NCI-H82 (cell line): ENCODE measurements around the gene INSR.

ENCODE experiments used
- DNase-seq: peaks from one replicate; lab custom pipeline; 2025; lab: John Stamatoyannopoulos, UW

Gene INSR

GRCh38 chr19:7098701-7099596 is 195.3 kb downstream of the INSR start:
- DNase-seq, result peak; percentile 95

GRCh38 chr19:7098096-7098495 is 196.1 kb downstream of the INSR start:
- DNase-seq, result no peak

- no peak for DNase-seq
These were observed 205.2 kb downstream of the INSR start for GRCh38 chr19:7088999-7089398.

DNA sequence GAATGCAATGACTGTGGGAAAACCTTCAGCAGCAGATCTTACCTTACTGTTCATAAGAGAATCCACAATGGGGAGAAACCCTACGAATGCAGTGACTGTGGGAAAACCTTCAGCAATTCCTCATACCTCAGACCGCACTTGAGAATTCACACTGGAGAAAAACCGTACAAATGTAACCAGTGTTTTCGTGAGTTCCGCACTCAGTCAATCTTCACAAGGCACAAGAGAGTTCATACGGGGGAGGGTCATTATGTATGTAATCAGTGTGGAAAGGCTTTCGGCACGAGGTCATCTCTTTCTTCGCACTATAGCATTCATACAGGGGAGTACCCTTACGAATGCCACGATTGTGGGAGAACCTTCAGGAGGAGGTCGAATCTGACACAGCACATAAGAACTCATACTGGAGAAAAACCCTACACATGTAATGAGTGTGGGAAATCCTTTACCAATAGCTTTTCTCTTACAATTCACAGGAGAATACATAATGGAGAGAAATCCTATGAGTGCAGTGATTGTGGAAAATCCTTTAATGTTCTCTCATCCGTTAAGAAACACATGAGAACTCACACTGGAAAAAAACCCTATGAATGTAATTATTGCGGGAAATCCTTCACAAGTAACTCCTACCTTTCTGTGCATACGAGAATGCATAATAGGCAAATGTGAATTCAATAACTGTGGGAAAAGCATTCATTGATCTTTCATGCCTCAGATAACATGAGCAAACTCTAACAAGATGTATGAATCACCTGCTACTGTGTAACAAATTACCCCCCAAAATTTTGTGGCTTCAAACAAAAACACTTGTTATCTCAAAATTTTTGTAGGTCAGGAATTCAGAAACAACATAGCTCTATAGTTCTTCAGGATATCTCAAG is 210.9 kb downstream of the INSR start:
- DNase-seq, result peak; percentile 16

- DNase-seq, result no peak
These were observed 216.2 kb downstream of the INSR start for GRCh38 chr19:7078008-7078407.

DNA sequence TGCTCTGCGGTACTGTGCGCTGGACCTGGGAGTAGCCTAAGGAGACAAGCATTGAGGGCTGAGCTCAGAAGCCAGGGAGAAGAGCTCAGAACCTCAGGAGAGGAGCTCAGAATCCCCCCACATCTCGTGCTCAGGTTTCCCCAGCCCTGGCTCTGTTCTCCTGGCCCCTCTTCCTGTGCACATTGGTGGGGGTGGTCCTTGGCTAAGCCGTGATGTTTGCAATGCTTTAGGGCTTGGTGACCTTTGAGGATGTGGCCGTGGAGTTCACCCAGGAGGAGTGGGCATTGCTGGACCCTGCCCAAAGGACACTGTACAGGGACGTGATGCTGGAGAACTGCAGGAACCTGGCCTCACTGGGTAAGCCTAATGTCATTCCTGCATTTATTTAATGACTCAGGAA is 218.1 kb downstream of the INSR start:
- no peak for DNase-seq

DNA sequence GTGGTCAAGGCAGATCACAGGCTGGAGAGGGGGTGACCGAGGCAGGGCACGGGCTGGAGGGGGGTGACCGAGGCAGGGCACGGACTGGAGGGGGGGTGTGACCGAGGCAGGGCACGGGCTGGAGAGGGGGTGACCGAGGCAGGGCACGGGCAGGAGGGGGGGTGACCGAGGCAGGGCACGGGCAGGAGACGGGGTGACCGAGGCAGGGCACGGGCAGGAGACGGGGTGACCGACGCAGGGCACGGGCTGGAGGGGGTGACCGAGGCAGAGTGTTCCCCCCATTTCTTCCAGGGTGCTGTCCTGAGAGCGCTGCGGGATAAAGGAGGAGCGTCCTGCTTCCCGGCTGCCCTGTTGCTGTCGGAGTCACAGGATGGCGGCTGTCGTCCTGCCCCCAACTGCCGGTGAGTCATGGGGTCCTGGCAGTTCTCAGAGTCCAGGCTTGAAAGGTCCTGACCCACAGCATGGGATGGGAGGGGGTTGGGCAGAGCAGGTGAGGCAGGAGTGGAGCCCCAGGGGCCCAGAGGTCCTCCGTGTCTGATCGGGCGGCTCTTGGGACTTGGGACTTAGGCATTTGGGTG is 219.4 kb downstream of the INSR start:
- DNase-seq, result no peak

GRCh38 chr19:7072541-7072940 is 221.7 kb downstream of the INSR start:
- no peak for DNase-seq

- no peak for DNase-seq
These were observed 224.3 kb downstream of the INSR start for GRCh38 chr19:7069904-7070226.

GRCh38 chr19:7069042-7069903 is 224.9 kb downstream of the INSR start, which contains the start of gene ZNF557:
ZNF557 (plus strand) TSS chr19:7069703; CDS start chr19:7075075, 5,372 bp downstream.
- DNase-seq, result peak; percentile 97

DNA sequence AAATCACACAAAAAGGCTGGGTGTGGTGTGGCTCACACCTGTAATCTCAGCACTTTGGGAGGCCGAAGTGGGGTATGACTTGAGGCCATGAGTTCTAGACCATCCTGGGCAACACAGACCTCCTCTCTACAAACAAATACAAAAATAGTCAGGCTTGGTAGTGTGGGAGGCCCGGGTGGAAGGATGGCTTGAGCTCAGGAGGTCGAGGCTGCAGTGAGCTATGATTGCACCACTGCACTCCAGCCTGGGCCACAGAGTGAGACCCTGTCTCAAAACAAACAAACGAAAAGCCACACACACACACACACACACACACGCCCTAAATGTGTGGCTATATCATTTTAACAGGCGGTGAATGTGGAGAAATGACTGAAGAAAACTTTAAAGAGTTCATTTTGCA is 225.6 kb downstream of the INSR start:
- no peak for DNase-seq

DNA sequence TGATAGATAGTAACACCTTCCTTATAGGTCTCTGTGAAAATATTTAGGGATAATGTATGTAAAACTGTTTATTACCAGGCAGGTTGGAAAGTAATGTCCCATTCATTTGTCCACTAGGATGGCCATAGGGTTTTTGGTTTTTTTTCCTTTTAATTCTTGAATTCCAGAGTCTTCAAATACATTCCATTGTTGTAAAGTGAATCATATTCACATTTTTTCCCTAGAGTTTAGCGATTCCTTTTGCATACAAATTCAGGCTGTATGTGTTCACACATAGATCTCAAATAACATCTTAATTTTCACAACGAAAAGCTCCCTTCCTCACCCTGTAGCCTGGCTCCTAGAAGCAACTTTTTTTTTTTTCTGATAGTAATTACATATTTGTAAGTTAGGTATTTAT is 226.5 kb downstream of the INSR start:
- no peak for DNase-seq

DNA sequence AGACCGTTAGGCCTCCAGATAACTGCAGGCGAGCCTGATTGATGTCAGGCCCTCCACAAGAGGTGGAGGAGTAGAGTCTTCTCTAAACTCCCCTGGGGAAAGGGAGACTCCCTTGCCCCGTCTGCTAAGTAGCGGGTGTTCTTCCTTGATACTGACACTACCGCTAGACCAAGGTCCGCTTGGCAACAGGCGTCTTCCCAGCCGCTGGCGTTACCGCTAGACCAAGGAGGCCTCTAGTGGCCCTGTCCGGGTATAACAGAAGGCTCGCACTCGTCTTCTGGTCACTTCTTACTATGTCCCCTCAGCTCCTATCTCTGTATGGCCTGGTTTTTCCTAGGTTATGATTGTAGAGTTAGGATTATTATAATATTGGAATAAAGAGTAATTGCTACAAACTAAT is 227.1 kb downstream of the INSR start:
- DNase-seq, result peak; percentile 68

DNA sequence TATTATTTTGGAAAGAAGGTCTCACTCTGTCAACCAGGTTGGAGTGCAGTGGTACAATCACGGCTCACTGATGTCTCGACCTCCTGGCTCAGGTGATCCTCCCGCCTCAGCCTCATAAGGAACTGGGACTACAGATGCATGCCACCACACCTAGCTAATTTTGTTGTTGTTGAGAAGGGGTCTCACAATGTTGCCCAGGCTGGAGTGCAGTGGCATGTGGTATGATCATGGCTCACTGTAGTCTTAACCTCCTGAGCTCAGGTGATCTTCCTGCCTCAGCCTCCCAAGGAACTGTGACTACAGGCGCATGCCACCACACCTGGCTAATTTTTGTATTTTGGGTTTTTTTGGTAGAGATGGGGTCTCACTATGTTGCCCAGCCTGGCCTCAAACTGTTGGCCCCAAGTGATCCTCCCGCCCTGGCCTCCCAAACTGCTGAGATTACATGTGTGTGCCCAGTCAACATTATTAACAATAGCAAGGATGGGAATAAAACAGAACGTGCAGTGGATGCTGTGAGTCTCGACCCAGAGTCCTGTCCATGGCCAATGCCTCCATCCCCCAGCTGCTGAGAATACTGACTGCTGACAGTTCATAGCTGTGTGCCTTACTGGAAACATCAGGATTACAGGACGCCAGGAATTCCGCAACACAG is 230.3 kb downstream of the INSR start:
- DNase-seq, result no peak

DNA sequence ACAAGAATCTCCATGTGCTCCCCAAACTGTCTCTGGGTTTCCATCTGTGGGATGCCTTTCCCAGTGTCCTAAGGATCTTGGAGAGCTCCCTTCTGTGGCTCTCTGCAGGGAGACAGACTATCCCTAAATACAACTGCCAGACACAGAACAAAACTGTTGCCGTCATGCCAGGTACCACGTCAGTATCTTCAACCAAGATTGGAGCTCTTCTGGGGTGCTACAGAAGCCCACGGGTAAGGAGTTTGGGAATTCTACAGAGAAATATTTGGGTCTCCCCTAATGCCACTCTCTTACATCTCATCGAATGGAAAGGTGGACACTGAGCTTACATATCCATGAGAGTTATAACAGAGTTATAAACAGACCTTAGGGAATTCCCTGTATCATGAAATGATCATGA is 230.9 kb downstream of the INSR start:
- peak; percentile 12 for DNase-seq
